HG02678 (cell line): ENCODE data around the gene SH3GL2.

ENCODE experiments used
- ATAC-seq: cut with Tn5 transposase; IDR thresholded peaks from one replicate; pipeline ENCODE4 v1.9.1; 2021; ENCODE audit warnings: mild to moderate bottlenecking, moderate library complexity; ENCODE audit not compliant: unreplicated experiment

Gene SH3GL2

DNA sequence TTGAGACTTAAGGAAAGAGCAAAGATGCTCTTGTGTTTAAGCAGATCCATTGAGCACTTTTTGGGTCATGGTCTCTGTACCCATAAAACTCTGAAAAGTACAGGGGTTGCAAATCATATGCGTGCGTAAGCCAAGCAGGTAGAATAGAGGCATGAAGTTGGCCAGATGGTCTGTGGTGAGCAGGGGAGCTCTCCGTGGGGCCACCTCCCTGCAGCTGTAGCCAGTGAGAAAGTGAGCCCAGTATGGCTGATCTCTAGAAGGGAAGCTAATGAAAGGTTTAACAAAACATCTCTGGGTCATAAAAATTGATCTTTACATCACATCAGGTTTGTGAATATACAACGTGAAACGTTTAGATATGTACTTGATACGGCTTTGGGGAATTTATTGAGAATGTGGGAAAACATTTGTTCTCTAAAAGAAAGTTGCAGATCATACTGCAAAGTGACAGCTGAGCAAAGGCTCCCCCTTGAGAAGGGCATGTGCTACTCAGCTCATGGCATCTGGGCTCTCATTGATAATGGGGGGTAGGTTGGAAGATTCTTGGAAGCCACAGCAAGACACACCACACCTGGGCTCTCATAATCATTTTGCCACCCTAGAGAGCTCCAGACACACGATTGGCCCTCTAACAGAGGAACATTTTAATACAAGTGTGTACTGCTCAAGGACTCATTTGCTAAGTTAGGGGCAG lies 30.6 kb downstream of the SH3GL2 start:
- no peak for ATAC-seq

DNA sequence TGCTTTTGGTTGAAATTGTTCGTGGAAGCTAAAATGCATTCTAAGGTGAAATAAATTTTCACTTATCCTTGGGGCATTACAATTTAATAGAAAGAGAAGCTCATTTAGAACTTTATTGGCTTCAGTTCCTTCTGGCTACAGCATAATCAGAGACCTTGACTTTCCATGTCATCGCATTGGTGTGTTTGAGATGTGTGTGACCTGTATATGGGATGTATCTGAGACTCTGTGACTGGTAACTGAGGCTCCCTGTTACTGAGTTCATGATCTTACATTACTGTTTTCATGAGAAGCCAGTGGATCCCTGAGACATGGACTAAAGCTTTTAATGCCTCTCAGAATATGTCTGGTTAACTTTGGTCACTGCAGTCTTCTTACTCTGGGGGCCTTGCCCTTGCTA lies 32.5 kb downstream of the SH3GL2 start:
- no peak for ATAC-seq

DNA sequence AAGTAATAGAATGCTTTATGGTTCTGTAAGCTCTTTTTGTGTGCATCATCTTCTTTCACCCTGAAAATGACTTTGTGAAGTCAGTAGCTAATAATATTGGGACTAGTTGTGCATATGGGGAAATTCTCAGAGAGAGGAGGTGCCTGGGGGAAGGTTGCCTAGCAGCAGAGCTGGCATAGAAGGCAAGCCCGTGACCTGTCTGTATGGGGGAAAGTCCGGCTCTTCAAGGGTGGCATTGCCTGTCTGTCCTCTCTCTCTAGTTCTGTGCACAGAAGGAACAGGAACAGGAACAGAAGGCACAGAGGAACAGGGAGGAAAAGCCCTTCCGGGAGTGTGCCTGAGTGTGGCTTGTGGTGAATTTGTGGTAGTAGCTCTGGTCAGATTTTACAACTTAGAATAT lies 33.1 kb downstream of the SH3GL2 start:
- no peak for ATAC-seq

DNA sequence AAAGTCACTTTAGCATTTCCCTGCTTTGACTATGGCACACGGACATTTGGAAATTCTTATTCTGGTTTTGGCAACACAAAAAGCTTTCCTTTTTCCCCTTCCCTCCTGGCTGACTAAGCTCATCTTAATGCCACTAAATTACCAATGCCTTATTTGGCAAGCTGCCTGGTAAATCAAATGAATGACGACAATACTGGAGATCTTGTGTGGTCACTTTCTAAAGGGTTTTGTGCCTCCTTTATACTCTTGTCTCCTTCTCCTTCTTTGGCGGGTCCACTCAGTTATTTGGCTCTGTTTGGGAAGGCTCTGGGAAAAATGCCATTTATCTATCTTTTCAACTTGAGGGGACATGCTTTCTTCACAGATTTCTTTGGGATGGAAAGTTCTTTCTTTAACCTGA lies 34.9 kb downstream of the SH3GL2 start:
- no peak for ATAC-seq

DNA sequence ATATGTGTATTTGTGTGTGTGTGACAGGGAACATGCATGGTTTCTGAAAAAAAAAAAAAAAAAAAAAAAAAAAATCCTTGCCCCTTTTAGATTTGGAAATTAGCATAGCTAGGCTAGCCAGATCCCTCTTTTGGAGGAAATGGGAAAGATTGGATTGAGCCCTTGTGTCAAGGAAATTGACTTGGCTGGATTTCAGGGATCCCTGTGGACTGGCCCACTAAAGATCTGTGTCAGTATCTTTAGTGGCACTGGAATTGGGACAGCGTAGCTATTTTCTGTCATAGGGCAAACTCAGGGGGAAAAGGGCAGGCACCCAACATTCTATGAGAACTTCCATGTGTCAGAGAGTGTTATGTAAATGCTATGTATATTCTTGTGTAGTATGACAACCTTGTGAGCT lies 35.4 kb downstream of the SH3GL2 start:
- no peak for ATAC-seq

DNA sequence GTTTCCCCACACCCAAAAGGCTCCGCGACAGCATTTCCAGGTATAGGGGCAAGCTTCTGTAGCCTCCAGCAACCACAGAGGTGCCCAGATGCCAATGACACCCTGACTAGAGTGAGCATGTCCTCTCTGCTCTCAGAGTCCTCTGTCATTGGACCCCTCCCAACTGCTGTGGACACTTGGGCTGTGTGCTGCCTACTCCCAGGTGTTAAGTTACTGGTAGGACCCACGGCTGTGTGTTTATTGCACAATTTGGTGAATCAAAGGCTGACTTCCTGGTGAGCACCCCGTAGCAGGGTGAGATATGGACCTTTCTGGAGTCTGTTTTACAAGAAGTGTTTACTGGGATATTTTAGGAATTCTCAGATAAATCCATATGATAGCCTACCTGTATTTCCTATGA lies 36.0 kb downstream of the SH3GL2 start:
- ATAC-seq: no peak

DNA sequence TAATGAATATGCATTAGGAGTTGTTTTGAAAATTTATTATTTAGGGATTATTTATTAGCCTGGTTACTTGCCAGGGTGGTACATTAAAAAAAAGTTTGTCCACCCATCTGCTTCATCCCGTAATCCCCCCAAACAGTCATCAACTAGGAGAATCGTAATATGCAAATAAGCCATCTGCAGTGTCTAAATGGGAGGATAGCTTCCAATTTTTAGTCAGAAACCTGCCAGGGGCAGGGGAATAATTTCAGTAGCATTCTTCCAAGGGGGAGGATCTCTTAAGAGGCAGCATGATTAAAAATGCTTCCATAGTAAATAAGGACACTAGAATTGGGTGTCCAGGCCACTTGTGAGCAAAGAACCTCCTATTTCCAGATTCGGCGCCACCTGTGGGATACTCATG lies 43.3 kb downstream of the SH3GL2 start:
- ATAC-seq: no peak

DNA sequence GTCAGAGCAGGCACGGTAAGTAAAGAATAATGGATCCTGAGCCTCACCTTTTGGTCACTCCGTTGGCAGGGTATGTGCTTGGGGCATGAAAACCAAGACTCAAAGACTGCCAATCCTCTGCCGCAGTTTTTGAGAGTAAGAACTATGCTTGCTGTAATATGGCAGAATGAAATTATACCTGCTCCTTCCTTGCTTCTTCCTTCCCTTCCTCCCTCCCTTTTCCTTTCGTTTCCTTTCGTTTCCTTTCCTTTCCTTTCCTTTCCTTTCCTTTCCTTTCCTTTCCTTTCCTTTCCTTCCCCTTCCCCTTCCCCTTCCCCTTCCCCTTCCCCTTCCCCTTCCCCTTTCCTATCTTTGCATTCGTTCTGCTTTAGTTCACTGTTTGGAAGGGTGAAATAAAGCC lies 43.9 kb downstream of the SH3GL2 start:
- ATAC-seq: no peak

DNA sequence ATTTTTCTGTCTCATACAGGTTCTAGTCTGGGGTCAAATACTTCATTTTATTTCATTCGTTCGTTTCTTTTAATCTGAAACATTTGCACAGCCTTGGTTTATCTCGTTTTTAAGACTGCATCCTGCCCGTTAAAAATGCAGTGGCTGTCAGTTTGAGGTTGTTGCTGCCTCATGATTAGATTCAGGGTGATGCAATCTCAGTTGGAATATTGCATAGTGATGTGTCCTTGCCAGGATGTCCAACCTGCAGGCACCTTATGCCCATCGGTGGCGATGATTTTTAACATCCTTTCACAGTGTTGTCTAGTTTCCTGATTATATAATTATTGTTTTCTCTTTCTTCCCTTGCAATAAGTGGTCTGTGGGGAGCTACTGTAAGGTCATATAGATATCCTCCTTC lies 45.1 kb downstream of the SH3GL2 start:
- ATAC-seq: no peak

DNA sequence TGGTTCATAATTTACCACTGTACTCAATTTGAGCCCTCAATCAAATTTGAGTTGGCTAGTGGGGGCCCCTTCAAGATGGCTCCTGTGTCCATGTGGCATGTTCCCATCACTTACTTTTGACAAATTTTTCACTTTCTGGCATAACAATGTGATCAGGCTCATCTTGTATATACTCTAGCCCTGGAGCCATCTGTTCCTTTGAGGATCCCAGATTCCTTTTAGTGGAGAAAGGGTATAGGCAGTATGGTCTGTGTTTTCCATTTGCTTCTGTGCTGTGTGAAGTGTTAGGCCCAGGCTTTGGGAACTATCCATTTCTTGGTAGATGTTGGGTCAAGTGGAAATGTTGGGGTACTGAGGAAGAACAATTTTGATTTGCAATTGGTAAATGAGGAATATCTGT lies 45.7 kb downstream of the SH3GL2 start:
- no peak for ATAC-seq

DNA sequence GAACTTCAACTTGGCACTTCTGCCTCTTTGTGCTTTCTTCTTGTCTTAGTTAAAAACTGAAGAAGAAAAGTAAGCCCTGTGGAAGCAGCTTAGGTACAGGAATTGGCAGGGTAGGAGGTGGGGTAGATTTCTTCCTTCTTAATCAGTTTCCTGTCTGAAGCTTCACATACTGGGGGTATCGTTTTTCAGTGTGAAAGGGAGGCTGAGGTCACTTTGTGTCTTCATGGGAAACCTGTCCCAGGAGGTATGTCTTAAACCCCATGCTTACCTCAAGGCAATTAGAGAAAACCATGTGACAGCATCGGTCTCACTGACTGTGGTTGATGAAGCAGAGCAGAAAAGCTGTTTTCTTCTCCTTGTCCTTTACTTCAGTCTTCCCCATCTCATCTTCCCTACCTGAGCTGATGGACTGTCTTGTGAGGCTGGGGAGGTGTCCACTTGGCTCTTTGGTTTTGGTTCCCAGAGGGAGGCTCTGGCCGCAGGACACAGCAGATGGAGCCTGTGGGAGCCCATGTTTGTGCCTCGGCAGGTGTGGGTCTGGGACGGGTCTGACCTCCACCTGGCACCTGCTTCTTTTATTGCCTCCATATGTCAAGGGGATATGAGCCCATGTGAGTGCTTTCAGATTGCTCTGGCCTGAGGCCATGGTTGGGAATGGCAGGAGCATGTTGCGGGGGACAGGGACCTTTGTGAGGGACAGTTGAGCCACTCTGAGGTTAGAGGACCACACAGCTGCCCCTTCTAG lies 47.0 kb downstream of the SH3GL2 start:
- no peak for ATAC-seq

DNA sequence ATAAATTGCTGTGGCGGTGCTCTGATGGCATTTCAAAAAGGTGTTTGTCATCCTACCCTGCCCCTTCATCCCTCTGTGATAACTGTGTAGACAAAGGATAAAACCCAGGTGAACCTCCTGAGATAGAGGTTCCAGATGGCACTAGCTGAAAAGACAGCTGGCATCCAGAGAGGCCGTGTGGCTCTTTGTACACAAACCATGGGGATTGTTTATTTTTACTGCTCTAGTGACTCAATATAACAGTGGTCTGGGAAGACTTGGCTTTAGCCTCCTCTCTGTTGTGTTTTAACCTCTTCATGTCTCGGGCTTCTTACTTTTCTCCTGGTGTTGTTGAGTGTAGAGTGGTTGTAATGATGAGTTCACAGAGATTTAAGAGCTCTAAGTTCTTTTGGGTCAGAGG lies 48.8 kb downstream of the SH3GL2 start:
- no peak for ATAC-seq

DNA sequence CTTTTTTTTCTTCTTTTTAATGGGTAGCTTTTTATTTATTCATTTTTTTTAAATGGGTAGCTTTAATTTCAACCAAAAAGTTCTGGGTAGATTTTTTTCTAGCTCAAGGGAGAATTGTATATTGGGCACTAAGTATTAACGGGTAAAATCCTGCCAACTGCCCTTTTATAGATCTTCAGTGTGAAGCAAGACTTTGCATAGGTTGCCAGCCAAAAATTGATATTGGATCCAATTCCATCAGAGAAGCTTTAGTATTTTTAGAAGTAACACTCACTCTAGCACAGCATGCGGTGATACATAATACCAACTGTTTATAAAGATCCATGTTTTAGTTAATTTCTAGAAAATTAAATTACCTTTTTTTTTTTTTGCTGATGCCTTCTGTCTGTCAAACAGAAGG lies 49.8 kb downstream of the SH3GL2 start:
- no peak for ATAC-seq

DNA sequence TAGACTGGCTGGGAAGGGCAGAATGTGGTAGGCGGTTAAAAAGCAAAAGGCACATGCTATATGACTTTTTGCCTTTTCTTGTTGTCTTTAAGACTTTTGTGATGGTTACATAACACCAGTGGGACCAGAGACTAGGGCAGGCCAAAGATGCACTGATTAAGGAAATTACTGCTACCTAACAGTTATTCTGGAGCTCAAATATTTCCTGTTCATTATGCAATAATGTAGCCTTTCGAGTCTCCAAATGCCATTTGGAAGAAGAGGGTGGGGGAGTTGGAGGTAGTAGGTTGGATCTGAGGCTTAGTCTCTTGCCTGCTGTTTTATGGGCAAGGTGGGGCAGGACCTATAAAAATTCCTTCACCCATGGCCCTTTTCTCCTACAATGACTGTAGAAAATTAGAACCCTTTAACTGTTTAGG lies 51.7 kb downstream of the SH3GL2 start:
- no peak for ATAC-seq

DNA sequence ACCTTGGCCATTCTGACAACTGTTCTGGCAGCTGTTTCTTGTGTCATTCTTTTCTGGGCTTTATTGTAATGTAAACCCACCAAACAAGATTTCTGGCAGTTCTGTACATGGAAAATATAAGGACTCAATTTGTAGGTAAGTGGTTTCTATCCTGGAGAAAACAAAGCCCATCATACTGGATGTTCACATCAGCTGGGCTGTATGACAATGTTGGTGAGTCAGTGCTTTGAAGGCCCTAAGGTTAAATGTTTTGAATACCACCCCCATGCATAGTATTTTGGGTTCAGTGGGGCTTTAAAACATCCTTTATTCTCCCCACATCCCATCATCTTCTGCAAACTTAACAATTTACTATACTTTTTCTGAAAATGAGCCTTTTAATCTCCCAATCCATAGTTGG lies 52.5 kb downstream of the SH3GL2 start:
- ATAC-seq: no peak

DNA sequence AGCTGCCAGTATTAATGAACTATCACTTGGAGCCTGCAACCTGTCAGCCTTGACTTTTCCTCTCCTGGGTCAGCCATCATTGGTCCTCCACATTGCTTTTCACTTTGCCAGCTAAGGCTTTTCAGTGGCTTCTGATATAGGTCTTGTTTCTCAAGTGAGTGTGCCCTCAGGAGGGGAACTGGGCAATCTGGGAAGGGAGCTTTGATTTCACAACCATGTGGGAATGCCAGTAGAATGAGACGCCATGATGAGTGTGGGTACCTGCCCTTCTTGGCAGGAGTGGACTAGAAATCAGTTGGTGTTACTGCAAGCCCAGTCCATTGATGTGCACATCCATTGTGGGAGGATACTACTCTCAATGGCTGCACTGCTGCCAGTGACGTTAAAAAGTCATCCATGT lies 54.1 kb downstream of the SH3GL2 start:
- ATAC-seq: no peak

DNA sequence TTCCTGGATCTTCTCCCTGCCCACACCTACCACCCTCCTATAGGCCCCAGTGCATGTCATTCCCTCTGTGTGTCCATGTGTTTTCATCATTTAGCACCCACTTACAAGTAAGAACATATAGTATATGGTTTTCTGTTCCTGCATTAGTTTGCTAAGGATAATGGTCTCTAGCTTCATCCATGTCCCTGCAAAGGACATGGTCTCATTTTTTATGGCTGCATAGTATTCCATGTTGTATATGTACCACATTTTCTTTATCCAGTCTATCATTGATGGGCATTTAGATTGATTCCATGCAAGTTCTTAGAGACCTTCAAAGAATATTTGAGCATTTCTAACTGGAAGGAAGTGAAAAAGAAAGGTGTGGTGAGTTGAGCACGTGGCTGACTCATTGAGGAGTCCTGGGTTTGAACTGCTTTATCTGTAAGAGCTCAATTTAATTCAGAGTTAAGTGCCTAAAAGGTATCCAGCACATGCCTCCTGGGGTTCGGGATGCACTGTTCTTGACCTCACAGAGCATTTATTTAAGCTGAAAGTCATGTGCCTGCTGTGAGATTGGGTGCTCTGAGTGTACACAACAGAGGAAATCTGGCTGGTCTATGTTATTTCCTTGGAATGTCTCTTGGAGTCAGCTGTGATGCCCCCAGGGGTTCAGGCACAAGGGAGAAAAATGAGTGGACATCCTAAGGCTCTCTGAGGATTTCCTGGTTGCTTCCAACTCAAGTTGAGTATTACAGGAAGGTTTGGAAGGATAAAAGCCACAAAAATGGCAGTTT lies 56.4 kb downstream of the SH3GL2 start:
- ATAC-seq: no peak

DNA sequence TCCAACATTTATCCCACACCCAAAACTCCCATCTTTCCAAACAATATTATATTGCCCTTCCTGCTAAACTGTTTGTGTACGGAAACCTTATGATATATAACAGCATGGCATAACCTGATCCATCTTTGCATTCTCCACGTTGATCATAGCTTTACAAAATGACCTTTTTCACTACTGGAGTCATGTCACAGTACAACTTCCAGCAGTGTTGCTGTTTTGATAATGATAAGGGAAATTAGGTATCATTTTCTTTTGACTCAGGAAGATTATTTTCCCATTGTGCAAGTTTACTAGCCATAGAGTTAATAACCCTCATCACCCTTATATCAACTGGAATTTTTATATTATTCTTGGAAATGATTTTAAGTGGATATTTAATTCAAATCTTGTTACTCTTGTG lies 57.5 kb downstream of the SH3GL2 start:
- no peak for ATAC-seq

DNA sequence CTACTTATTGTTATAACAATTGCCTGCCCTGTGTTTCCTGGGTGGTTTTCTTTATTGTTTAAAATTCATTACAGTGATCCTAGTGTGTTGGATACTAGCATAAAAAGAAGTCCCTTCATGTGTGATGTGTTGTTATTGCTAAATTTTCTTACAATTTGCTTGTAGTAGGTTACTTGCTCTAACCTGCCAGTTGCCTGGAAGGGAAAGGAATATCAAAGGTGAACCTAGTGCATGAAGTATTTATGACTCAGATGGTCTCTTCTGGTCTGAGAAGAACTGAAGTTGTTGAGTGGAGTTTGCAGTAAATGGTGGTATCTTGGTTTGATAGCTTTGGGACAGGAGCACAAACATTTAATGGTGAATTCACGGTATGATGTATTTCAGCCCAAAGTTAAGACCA lies 58.0 kb downstream of the SH3GL2 start:
- no peak for ATAC-seq

DNA sequence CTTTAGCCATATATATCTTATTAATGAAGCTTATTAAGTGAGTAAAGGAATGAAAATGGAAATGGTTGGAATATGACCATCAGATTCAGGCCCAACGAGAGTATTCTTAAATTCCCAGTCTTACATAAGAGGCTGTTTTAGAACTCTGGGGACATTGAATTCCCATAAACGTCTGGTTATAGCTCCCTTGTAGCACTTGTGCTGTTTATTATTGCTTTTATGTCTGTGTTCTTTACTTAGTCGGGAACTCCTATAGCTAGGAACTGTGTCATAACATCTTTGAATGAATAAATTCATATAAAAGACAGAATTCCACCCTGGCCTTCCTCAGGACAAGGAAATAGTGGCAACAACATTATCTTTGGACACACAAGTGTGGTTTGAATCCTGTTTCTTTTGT lies 58.4 kb downstream of the SH3GL2 start:
- no peak for ATAC-seq

DNA sequence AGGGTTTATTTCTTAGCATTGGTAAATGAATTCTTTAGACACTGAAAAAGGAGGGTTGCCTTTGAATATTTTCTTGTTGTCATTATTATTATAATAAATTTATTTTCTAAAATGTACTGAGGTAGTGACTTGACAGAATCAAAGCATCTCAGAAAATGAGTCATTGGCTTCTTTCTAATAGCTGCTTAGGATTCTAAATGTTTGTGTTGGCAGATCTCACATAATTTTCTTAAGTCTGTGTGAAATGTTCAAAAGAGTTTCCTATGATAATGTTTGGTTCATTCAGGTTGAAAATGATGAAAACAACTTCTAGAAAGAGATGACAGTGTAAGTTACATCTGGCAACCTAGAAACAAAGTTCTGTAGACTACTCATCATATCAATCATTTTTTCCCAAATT lies 69.7 kb downstream of the SH3GL2 start:
- no peak for ATAC-seq

DNA sequence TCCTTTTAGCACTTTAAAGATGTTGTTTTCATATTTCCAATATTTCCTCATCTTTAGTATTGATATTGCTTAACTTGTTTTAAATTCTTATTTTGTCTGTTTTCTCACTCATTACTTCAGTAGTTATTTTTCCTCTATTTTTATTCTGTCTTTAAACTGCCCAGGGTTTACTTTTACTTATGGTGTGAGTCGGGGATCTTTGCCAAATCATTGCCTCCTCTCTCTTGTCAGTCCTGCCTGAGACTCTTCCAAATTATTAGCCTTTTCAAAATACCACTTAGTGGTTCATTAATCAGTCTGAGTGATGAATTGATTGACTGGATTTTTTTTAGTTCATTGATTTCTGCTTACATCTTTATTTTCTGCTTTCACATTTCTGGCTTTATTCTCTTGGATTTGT lies 72.9 kb downstream of the SH3GL2 start:
- ATAC-seq: no peak
